GM19372 (cell line): Measurements from ENCODE around the gene NGDN.

Experiments
- ATAC-seq: cut with Tn5 transposase; IDR thresholded peaks from one replicate; pipeline ENCODE4 v1.9.1; 2021; ENCODE audit warnings: mild to moderate bottlenecking, low read depth, moderate library complexity; ENCODE audit not compliant: unreplicated experiment

Gene NGDN

DNA sequence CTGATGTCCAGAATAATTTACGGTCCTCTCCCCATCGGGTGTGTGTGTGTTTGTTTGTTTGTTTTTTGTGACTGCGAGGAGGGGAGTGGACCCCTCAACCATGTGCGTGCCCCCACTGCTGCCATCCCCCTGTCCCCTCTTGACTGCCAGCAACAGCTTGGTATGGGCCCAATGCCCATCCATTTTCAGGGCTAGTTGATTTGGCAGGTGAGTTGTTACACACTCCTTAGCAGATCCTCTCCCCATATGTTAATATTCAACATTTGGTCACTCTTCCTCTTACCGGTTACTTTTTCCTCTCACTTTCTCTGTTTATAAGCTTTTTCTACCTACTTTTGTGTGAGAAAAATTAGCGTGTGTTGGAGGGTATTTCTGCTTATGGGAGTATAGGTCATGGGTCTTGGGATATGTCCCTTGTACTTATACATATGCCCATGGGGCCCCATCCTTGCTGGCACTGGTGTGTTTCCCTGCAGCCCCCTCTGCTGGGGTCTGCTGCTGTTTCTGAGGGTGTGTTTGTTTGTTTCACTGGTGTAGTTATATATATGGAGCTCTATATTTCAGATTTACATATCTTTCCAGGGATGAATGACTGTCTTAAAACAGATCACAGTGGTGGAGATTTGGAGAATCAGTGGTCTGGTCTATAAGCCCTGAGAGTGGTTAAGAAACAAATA lies 48.3 kb downstream of the NGDN start:
- ATAC-seq, result no peak

GRCh38 chr14:23518709-23519108 lies 49.2 kb downstream of the NGDN start:
- ATAC-seq, result no peak

DNA sequence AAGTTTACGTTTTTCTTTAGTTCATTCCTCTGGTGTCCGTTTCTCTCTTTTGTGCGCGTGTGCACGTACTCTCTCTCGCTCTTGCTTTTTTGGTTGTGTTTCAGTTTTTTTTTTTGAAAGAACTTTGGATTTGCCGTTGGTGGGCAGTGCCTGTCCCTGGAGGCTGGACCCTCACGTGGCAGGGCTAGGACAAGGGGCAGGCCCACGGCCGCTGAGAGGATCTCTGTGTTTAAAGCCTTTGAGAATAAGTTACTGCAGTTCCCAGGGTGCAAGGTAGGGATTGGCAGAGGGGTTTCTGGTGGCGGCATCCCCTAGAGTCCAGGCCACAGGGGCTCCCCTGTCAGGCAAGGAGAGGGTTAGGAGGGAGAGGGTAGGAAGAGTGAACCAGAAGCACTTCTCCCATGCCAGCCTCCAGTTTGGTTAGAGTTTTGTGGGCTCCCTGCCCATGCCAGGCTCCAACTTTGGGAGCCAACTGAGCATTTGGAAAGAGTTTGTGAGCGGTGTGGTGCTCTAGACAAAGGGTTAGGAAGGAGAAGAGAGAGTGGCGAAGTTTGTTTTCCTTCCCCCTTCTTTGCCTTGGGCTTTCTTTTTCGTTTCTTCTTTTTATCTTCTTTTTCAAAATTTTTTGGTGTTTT lies 51.5 kb downstream of the NGDN start:
- no peak for ATAC-seq

GRCh38 chr14:23521785-23522640 lies 52.5 kb downstream of the NGDN start:
- ATAC-seq, result no peak

- no peak for ATAC-seq
These were observed 53.2 kb downstream of the NGDN start for GRCh38 chr14:23522643-23523198.

- ATAC-seq, result no peak
These were observed 53.9 kb downstream of the NGDN start for GRCh38 chr14:23523229-23524016.

GRCh38 chr14:23524954-23525353 lies 55.5 kb downstream of the NGDN start:
- ATAC-seq, result no peak

DNA sequence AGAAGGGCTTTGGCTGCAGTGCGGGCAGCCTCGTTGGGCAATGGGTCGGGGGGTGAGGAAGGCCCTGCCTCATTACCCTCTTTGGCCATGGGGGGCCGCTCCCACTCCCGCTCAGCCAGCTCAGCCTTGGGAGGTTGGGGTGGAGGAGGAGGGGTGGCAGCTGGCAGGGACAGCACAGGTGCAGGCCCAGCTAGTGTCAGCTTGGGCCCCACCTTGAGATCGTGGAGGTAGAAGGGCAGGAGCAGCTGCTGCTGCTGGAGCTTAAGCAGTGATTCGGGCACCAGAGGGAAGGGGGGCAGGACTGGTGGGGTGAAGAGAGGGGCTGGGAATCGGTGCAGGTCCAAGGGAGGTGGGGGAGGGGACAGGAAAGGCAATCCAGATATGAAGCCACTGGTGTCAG lies 56.1 kb downstream of the NGDN start:
- ATAC-seq, result no peak
